Measurements from ENCODE around the gene C13orf46.

GRCh38 chr13:113996081-113996911 lies 22.4 kb upstream of the C13orf46 start:
- TF ChIP-seq ZBTB33 (IDR thresholded peaks at IDR 0.05) (no peak), REST (IDR thresholded peaks at IDR 0.05) (no peak), CTCF (IDR thresholded peaks at IDR 0.05; ENCODE audit: low read depth, low read length, missing input control) (no peak), TAF1 (conservative IDR thresholded peaks at IDR 0.05) (no peak), GABPA (IDR thresholded peaks at IDR 0.05 in 1 of 2, conservative IDR thresholded peaks at IDR 0.05 in 1 of 2) (no peak), YY1 (IDR thresholded peaks at IDR 0.05) (no peak), MAX (IDR thresholded peaks at IDR 0.05) (no peak), ATF3 (IDR thresholded peaks at IDR 0.05) (no peak), RAD21 (IDR thresholded peaks at IDR 0.05) (no peak)
